ENCODE measurements around the gene SRSF8. TPM values are rescaled to one million over a fixed set of nuclear protein-coding genes. Genes with fewer than 3 reads are reported as not detected.
"Not testable (repeated sequence)": the region's sequence is repeated elsewhere in the genome, so short reads cannot be mapped to it uniquely, and the experiment has no call there.

SRSF8 gene, protein sequence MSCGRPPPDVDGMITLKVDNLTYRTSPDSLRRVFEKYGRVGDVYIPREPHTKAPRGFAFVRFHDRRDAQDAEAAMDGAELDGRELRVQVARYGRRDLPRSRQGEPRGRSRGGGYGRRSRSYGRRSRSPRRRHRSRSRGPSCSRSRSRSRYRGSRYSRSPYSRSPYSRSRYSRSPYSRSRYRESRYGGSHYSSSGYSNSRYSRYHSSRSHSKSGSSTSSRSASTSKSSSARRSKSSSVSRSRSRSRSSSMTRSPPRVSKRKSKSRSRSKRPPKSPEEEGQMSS
- polyA plus RNA-seq (2012; rRNA removed) = 25.4 and 27.3 TPM in 2 replicates
- polyA plus RNA-seq (2012; cell fraction: cytosol; rRNA removed) = 28.0 and 29.6 TPM in 2 replicates
- 7.3 and 11.5 TPM in 2 replicates for polyA plus RNA-seq (2012; cell fraction: nucleus; rRNA removed)

DNA sequence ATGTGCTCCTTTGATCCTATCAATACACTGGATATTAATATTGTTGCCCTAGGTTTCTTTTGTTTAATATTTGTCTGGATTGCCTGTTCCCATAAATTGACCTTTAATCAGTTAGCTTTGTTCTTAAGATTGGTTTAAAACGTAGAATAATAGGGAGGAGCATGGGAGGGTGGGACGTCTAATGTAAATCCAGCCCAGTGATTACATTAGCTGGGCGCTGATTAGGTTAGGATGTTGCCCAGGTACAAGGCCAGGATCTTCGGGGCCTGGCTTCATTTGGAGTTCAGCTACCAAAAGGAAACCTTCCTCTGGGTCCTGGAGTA lies at the start of gene SRSF8:
Gene SRSF8, plus strand, starts transcription at position 204 of the 323 bp plus-strand sequence. CDS start 308 bp downstream, outside the sequence.
- Histone ChIP-seq H3K36me3 (replicated peaks in 1 of 2; ENCODE audit: control insufficient read depth in 1 of 2, insufficient read depth in 2 of 2, low read length in 1 of 2) (peaks cover 10 to 16% of the 10 kb centered on the region in 2 experiments), H3K4me1 (ENCODE audit: control insufficient read depth in 1 of 2, insufficient read depth in 2 of 2, low read depth in 1 of 2, low read length in 1 of 2) (peaks cover 7 to 8% of the 10 kb centered on the region in 2 experiments; a peak in 3 of 4 replicates), H2AFZ (ENCODE audit: low read depth) (peak within 1 kb of the TSS; percentile 74), H3K9me3 (no peaks in the 10 kb centered on the region), H3K27ac (ENCODE audit: low read depth in 2 of 2, low read length in 1 of 2) (peak within 1 kb of the TSS; percentile 79 to 96), H3K4me2 (peak within 1 kb of the TSS; percentile 83), H3K27me3 (ENCODE audit: insufficient read depth) (no peaks in the 10 kb centered on the region), H3K9ac (peak within 1 kb of the TSS; percentile 74), H4K20me1 (ENCODE audit: insufficient read depth) (no peaks in the 10 kb centered on the region), H3F3A (replicated peaks; ENCODE audit: insufficient read depth) (peaks cover 18% of the 10 kb centered on the region), H3K9me2 (no peaks in the 10 kb centered on the region), H3K4me3 (ENCODE audit: low read depth in 2 of 2, low read length in 1 of 2) (peak within 1 kb of the TSS; percentile 90 to 98), H3K79me2 (ENCODE audit: insufficient read depth) (peaks cover 25% of the 10 kb centered on the region)
- no peak for DNase-seq
- CTCF ChIA-PET = interaction anchor here (0.8 to 6.4 kb wide), 22 partner anchors 8 to 1328 kb away, joined by 3 to 52 read pairs (median 4); partner anchors contain the start of genes AMOTL1, ENDOD1 and SESN3
- TF ChIP-seq, protein P1, sequence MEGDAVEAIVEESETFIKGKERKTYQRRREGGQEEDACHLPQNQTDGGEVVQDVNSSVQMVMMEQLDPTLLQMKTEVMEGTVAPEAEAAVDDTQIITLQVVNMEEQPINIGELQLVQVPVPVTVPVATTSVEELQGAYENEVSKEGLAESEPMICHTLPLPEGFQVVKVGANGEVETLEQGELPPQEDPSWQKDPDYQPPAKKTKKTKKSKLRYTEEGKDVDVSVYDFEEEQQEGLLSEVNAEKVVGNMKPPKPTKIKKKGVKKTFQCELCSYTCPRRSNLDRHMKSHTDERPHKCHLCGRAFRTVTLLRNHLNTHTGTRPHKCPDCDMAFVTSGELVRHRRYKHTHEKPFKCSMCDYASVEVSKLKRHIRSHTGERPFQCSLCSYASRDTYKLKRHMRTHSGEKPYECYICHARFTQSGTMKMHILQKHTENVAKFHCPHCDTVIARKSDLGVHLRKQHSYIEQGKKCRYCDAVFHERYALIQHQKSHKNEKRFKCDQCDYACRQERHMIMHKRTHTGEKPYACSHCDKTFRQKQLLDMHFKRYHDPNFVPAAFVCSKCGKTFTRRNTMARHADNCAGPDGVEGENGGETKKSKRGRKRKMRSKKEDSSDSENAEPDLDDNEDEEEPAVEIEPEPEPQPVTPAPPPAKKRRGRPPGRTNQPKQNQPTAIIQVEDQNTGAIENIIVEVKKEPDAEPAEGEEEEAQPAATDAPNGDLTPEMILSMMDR (IDR thresholded peaks at IDR 0.05) = no peak
- peak; percentile 64; the same call in 1 of the 2 replicates for TF ChIP-seq POLR2AphosphoS5 (IDR thresholded peaks at IDR 0.05; ENCODE audit: low read depth, low read length)
- POLR2A ChIA-PET = interaction anchor here (0.6 to 2.8 kb wide), 7 partner anchors 23 to 723 kb away, joined by 3 to 21 read pairs (median 8); partner anchors contain the start of genes CWC15, ENDOD1, FAM76B and KDM4D
- 0% methylated on average over 3 of the region's 4 CpGs for WGBS (ENCODE audit: low lambda C conversion rate)

DNA sequence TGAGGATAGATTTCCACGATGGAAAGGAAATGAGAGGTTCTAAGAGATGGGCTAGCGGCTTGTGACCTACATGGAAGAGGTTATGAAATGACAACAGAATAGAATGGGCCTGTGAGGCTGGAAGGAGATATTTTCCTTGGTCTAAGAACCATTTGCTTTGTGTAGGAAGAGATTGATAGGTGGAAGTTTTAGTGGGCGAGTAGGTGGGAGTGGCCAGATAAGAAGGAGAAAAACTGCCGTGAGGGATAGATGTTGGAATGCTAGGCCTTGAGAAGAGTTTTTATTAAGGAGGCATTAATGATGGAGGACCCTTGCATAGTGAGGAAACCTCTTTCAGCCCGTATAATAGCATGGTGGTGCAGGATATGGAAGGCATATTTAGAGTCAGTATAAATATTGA lies 45.3 kb upstream of the SRSF8 start:
- H3K4me1 ChIP-seq (ENCODE audit: control insufficient read depth in 1 of 2, insufficient read depth in 2 of 2, low read depth in 1 of 2, low read length in 1 of 2); H2AFZ ChIP-seq (ENCODE audit: low read depth); H3K9me3 ChIP-seq; H3K79me2 ChIP-seq (ENCODE audit: insufficient read depth); H3K4me2 ChIP-seq; H3K4me3 ChIP-seq (ENCODE audit: low read depth in 2 of 2, low read length in 1 of 2); POLR2A ChIA-PET; H3K36me3 ChIP-seq (replicated peaks in 1 of 2; ENCODE audit: control insufficient read depth in 1 of 2, insufficient read depth in 2 of 2, low read length in 1 of 2); H4K20me1 ChIP-seq (ENCODE audit: insufficient read depth); H3F3A ChIP-seq (replicated peaks; ENCODE audit: insufficient read depth); H3K9me2 ChIP-seq; H3K9ac ChIP-seq; H3K27me3 ChIP-seq (ENCODE audit: insufficient read depth); DNase-seq; H3K27ac ChIP-seq (ENCODE audit: low read depth in 2 of 2, low read length in 1 of 2); CTCF ChIA-PET: not testable (repeated sequence)
- 68% methylated on average over 5 of the region's 5 CpGs for WGBS (ENCODE audit: low lambda C conversion rate)

DNA sequence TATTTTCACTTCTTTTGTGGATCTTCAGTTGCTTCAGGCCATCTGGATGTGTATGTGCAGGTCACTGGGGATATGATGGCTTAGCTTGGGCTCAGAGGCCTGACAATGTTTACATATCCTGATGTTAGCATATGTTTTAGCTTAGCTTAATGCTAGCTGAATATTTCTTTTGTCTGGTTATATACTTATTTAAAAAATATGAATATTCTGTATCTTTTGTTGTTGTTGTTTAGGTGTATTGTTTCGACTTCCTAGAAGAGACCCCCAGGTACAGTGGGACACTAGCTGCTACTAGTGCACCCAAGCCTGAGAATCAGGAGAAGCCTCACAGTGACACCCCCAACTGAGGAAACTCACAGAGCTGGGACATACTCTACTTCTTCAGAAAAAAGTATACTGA lies 41.8 kb upstream of the SRSF8 start, which contains the start of gene KDM4E:
Gene KDM4E, plus strand, starts transcription at position 301 of the 400 bp plus-strand sequence. CDS start 300 bp downstream, outside the sequence.
- Histone ChIP-seq H3K27me3 (ENCODE audit: insufficient read depth) (no peaks in the 10 kb centered on the region), H3K9me3 (no peaks in the 10 kb centered on the region), H3K4me3 (ENCODE audit: low read depth in 2 of 2, low read length in 1 of 2) (no peak within 1 kb of the TSS), H3K27ac (ENCODE audit: low read depth in 2 of 2, low read length in 1 of 2) (no peak within 1 kb of the TSS), H3K79me2 (ENCODE audit: insufficient read depth) (no peaks in the 10 kb centered on the region), H3K4me1 (ENCODE audit: control insufficient read depth in 1 of 2, insufficient read depth in 2 of 2, low read depth in 1 of 2, low read length in 1 of 2) (no peaks in the 10 kb centered on the region), H4K20me1 (ENCODE audit: insufficient read depth) (no peaks in the 10 kb centered on the region), H3K9ac (no peak within 1 kb of the TSS), H3F3A (replicated peaks; ENCODE audit: insufficient read depth) (no peaks in the 10 kb centered on the region), H3K4me2 (no peak within 1 kb of the TSS), H3K9me2 (no peaks in the 10 kb centered on the region), H3K36me3 (replicated peaks in 1 of 2; ENCODE audit: control insufficient read depth in 1 of 2, insufficient read depth in 2 of 2, low read length in 1 of 2) (no peaks in the 10 kb centered on the region), H2AFZ (ENCODE audit: low read depth) (no peak within 1 kb of the TSS)
- no peak for TF ChIP-seq CHD2 (IDR thresholded peaks at IDR 0.05; ENCODE audit: low read length, partially characterized antibody)
- TF ChIP-seq RFX5 (IDR thresholded peaks at IDR 0.05; ENCODE audit: low read length) = no peak
- TF ChIP-seq JUND (IDR thresholded peaks at IDR 0.05) = no peak
- no peak for TF ChIP-seq FOXM1 (IDR thresholded peaks at IDR 0.05; ENCODE audit: low read depth)
- no peak for TF ChIP-seq PBX3 (IDR thresholded peaks at IDR 0.05)
- TF ChIP-seq EP300 (IDR thresholded peaks at IDR 0.05; ENCODE audit: borderline replicate concordance in 1 of 2, low read depth in 1 of 2, low read length in 1 of 2) = no peak
- TF ChIP-seq POLR2AphosphoS5 (IDR thresholded peaks at IDR 0.05; ENCODE audit: low read depth, low read length) = no peak
- CTCF ChIA-PET = no interaction called here
- 45% methylated on average over 1 of the region's 1 CpG for WGBS (ENCODE audit: low lambda C conversion rate)
- no peak for DNase-seq
- POLR2A ChIA-PET = interaction anchor here (0.5 kb wide), 1 partner anchor 101 kb away, joined by 3 read pairs; no protein-coding TSS in a partner anchor

DNA sequence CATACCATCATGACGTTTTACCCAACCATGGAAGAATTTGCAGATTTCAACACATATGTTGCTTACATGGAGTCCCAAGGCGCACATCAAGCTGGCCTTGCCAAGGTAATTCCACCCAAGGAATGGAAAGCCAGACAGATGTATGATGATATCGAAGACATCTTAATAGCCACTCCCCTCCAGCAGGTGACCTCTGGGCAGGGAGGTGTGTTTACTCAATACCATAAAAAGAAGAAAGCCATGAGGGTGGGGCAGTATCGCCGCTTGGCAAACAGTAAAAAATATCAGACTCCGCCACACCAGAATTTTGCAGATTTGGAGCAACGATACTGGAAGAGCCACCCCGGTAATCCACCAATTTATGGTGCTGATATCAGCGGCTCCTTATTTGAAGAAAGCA lies 41.1 kb upstream of the SRSF8 start:
- H3F3A ChIP-seq (replicated peaks; ENCODE audit: insufficient read depth); CTCF ChIA-PET; H4K20me1 ChIP-seq (ENCODE audit: insufficient read depth); H3K4me2 ChIP-seq; H3K4me3 ChIP-seq (ENCODE audit: low read depth in 2 of 2, low read length in 1 of 2); H2AFZ ChIP-seq (ENCODE audit: low read depth); H3K79me2 ChIP-seq (ENCODE audit: insufficient read depth); H3K9me3 ChIP-seq; DNase-seq; H3K27me3 ChIP-seq (ENCODE audit: insufficient read depth); H3K36me3 ChIP-seq (replicated peaks in 1 of 2; ENCODE audit: control insufficient read depth in 1 of 2, insufficient read depth in 2 of 2, low read length in 1 of 2); H3K9ac ChIP-seq; H3K4me1 ChIP-seq (ENCODE audit: control insufficient read depth in 1 of 2, insufficient read depth in 2 of 2, low read depth in 1 of 2, low read length in 1 of 2); H3K9me2 ChIP-seq; POLR2A ChIA-PET; H3K27ac ChIP-seq (ENCODE audit: low read depth in 2 of 2, low read length in 1 of 2): not testable (repeated sequence)
- WGBS (ENCODE audit: low lambda C conversion rate) = 72% methylated on average over 6 of the region's 9 CpGs

All from SK-N-SH (cell line).